Panc1 (cell line): ENCODE results near the gene MAD1L1.

Experiments
- CTCF ChIP-seq: fragments of 450-650 bp; IDR thresholded peaks from 2 replicates; pipeline ENCODE4 v1.5.1; 2017; ENCODE audit warnings: mild to moderate bottlenecking
- POLR2AphosphoS5 ChIP-seq: IDR thresholded peaks from 2 replicates; pipeline ENCODE4 v1.6.1; 2012; ENCODE audit warnings: mild to moderate bottlenecking, low read depth, low read length, moderate library complexity
- SIN3A ChIP-seq: IDR thresholded peaks from 2 replicates; pipeline ENCODE4 v1.6.1; 2012; ENCODE audit warnings: low read depth, mild to moderate bottlenecking, low read length, moderate library complexity, borderline replicate concordance; ENCODE audit not compliant: insufficient read depth

- TF ChIP-seq CTCF = no peak
- no peak for TF ChIP-seq POLR2AphosphoS5
- no peak for TF ChIP-seq SIN3A
Observed at GRCh38 chr7:2134740-2135139, 98.0 kb downstream of the MAD1L1 start.
